HG03575 (cell line): ENCODE results near the gene GIPC3.
"Not testable (repeated sequence)": the region's sequence is repeated elsewhere in the genome, so short reads cannot be mapped to it uniquely, and the experiment has no call there.

Source experiments
- ATAC-seq: cut with Tn5 transposase; IDR thresholded peaks from one replicate; pipeline ENCODE4 v1.9.1; 2021; ENCODE audit not compliant: unreplicated experiment, insufficient number of reproducible peaks, low FRiP score; ENCODE audit errors: extremely low read depth

Gene GIPC3

DNA sequence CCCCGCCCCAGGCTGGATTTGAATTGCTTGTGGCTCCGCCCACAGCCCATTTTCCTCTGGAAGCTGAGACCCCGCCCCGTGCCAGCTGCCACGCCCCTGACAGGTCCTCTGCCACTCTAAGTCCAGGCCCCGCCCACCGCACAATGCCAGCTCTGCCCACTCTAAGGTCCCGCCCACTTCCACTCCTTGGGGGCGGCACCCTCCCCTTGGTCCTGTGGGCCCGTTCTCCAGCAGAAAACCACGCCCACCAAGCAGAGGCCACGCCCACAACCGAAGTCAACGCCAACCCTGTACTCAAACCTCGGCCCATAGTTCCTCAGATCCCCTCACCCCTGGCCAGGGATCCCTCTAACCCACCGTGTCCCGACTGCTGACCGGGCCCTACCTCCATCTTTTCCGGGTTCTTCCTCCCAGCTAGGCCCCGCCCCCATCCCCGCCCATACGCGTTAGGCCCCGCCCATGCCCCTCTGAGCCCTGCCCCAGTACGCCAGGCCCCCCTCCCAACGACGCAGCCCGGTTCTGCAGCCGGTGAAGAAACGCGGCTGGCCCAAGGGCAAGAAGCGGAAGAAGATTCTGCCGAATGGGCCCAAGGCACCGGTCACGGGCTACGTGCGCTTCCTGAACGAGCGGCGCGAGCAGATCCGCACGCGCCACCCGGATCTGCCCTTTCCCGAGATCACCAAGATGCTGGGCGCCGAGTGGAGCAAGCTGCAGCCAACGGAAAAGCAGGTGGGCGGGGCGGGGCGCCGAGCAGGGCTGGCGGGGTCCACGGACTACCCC lies 11.2 kb upstream of the GIPC3 start:
- no peak for ATAC-seq

DNA sequence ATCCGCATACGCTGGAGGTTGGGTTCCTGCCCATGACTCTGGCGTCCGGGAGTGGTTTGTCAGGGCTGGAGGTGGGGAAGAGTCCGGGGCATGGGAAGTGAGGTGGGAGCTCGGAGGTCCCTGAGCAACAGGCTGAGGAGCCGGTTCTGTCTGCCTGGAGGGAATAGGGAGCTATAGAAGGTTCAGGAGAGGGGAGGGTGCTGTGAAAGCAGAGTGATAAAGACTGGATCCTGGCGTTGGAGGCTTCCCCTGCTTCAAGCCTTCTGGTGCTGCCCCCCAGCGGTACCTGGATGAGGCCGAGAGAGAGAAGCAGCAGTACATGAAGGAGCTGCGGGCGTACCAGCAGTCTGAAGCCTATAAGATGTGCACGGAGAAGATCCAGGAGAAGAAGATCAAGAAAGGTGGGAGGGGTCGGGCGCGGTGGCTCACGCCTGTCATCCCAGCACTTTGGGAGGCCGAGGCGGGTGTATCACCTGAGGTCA lies 10.0 kb upstream of the GIPC3 start:
- ATAC-seq: no peak

DNA sequence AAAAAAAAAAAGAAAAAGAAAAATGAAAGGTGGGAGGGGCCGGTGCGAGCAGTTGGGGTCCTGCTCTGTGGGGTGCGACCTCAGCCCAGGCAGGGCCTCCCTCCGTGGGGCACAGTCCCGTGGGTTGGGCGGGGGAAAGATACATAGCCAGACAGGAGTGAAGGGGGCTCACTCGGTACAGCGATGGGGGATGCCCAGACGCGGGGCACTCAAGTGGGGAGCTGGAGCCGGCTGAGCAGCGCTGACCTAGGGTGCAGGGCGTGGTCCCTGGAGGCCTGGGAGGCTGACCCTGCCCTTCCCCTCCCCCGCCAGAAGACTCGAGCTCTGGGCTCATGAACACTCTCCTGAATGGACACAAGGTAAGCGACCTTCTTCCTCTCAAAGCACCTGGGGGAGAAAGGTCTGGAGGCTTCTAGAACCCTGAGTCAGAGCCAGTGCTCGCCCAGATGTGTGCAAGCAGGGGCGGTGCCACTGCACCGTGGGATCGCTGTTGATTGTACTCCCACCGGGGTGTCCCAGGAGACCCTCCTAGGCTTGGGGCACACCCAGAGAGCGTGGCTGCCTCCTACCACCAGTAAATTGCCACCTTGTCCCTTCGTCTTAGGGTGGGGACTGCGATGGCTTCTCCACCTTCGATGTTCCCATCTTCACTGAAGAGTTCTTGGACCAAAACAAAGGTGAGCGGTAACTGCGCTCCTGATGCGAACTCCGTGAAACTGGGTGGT lies 9.2 kb upstream of the GIPC3 start:
- no peak for ATAC-seq

DNA sequence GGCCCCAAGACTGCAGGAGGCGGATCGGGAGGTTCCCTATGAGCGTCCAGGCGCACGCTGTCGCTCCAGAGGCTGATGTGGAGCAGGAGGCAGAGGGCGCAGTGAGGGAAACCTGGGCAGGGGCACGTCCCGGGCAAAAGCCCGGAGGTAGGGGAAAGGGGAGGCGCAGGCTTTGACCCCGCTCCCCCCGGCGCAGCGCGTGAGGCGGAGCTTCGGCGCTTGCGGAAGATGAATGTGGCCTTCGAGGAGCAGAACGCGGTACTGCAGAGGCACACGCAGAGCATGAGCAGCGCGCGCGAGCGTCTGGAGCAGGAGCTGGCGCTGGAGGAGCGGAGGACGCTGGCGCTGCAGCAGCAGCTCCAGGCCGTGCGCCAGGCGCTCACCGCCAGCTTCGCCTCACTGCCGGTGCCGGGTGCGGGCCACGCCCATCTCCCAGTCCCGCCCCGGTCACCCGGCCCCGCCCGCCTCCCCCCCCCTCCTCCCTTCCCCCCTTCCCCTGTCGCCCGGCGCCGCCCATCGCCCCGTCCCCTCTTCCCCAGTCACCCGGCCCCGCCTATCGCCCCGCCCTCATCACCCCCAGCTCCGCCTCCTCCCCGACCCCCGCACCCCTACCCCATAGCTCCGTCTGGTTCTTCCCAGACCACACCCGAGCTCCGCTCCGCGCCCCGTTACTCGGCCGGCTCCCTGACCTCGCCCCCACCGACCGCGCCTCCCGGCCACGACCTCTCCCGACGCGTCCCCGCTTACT lies 8.4 kb upstream of the GIPC3 start:
- ATAC-seq: no peak

GRCh38 chr19:3577723-3578344 lies 7.4 kb upstream of the GIPC3 start:
- no peak for ATAC-seq

DNA sequence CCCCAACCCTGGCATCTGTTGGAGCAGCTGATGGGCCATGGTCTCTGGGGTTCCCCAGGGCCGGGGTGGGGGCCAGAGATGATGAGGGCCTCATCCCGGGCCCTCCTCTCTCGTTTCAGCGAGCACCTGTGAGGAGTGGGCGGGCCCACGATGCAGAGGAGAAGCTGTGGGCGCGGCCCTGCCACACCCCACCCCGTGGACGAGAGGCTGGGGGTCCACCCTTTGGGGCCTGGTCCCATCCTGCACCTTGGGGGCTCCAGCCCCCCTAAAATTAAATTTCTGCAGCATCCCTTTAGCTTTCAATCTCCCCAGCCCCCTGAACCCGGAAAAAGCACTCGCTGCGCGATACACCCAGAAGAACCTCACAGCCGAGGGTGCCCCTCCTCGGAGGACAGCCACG lies 6.9 kb upstream of the GIPC3 start:
- ATAC-seq: no peak

- no peak for ATAC-seq
These were observed 4.9 kb upstream of the GIPC3 start for GRCh38 chr19:3580156-3580934.

- not testable (repeated sequence) for ATAC-seq
These were observed 3.5 kb upstream of the GIPC3 start for GRCh38 chr19:3581792-3582191.

- not testable (repeated sequence) for ATAC-seq
These were observed 1.1 kb upstream of the GIPC3 start for GRCh38 chr19:3584036-3584802.

- ATAC-seq: no peak
These were observed 899 bp downstream of the GIPC3 start for GRCh38 chr19:3586127-3586626.

DNA sequence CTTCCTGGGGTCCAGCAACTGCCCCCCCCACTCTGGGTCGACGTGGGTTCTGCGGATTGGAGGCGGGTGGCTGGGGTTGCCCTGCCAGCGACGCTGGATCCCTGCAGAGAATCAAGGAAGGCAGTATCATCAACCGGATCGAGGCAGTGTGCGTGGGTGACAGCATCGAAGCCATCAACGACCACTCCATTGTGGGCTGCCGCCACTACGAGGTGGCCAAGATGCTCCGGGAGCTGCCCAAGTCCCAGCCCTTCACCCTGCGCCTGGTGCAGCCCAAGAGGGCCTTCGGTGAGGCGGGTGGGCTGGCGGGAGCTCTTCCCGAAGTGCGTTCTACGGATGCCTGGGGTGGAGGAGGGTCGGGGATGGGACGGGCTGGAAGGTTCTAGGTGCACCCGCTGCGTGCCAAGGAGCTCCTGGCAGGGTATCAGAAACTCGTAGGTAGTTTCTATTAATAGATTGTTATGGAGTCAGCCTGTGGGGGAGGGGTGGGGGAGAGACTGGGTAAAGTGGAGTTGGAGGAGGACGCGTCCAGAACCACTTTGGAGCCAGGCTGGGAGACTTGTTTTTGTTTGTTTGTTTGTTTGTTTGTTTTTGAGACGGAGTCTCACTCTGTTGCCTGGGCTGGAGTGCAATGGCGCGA lies 1.5 kb downstream of the GIPC3 start:
- ATAC-seq: no peak

GRCh38 chr19:3589439-3589838 lies 4.2 kb downstream of the GIPC3 start:
- ATAC-seq: no peak

GRCh38 chr19:3589949-3590348 lies 4.7 kb downstream of the GIPC3 start:
- no peak for ATAC-seq

DNA sequence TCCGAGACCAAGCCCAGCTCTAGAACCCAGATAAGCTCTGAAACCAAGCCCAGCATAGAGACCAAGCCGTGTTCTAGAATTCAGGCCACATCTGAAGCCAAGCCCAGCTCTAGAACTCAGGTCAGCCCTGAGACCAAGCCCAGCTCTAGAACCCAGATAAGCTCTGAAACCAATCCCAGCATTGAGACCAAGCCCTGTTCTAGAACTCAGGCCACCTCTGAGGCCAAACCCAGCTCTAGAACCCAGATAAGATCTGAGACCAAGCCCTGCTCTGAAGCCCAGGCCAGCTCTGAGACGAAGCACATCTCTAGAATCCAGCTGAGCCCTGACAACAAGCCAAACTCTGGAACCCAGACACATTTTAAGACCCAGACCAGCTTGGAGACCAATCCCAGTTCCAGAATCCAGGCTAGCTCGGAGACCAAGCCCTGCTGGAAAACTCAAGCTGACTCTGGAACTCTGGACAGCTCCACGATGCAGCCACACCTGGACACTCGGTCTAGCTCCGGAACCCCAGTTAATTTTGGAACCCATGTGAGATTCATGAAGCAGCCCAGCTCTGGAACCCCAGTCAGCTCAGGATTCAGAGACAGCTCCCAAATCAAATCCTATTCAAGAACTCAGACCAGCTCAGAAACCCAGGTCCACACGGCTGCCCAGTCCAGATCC lies 5.8 kb downstream of the GIPC3 start:
- no peak for ATAC-seq

GRCh38 chr19:3591876-3592613 lies 6.8 kb downstream of the GIPC3 start:
- ATAC-seq: no peak

GRCh38 chr19:3593156-3593555 lies 7.9 kb downstream of the GIPC3 start:
- no peak for ATAC-seq
